Testis (tissue), 3 donors: ENCODE data around the gene MAPKBP1. TPM values are rescaled to one million over a fixed set of nuclear protein-coding genes. Genes with fewer than 3 reads are reported as not detected.

Source experiments
- DNase-seq: peaks from one replicate; pipeline ENCODE4 v3.0.0-alpha.2; 2019
- H3K27ac ChIP-seq, 2 donors: fragments of 200-600 bp; sonication (generic); one replicate each; pipeline ENCODE4 v1.5.1; 2019
- H3K27me3 ChIP-seq: fragments of 200-600 bp; sonication (generic); one replicate; pipeline ENCODE4 v1.5.1; 2019
- H3K36me3 ChIP-seq: fragments of 200-600 bp; sonication (generic); one replicate; pipeline ENCODE4 v1.5.1; 2017; ENCODE audit warnings: low read depth; ENCODE audit errors: missing control alignments
- H3K4me1 ChIP-seq: fragments of 200-600 bp; sonication (generic); one replicate; pipeline ENCODE4 v1.5.1; 2019
- H3K4me3 ChIP-seq, 2 donors: fragments of 200-600 bp; sonication (generic); one replicate each; pipeline ENCODE4 v1.5.1; 2017 to 2019
- H3K9me3 ChIP-seq: fragments of 200-600 bp; sonication (generic); one replicate; pipeline ENCODE4 v1.5.1; 2017
- POLR2A ChIP-seq: fragments of 450-650 bp; IDR thresholded peaks from one replicate; pipeline ENCODE4 v1.6.1; 2017; ENCODE audit warnings: antibody characterized with exemption, mild to moderate bottlenecking, moderate library complexity
- WGBS, 2 donors: methylation state at CpG; one replicate each; pipeline ENCODE4 v1.1.5; 2018; 5-methylcytosine and 5-hydroxymethylcytosine counted together
- intact Hi-C: fragments of 100-400 bp; cut with DNase I; formaldehyde crosslinking; loops from one replicate; pipeline ENCODE4 v1.15.1; 2023; ENCODE audit warnings: low total_unique reads
- polyA plus RNA-seq: library from polyadenylated mRNA; stranded (reverse); fragments of 350-450 nt; fragmentation: Illumina TruSeq; extraction: RNeasy Lipid Tissue Mini Kit (QIAGEN cat#74804); gene quantifications from one replicate; pipeline ENCODE4 v1.2.3, GENCODE V29; 2014; ENCODE audit warnings: low read depth, low replicate concordance; ENCODE audit not compliant: insufficient read depth
- total RNA-seq, 2 donors: library from RNA; depleted of rRNA; stranded (reverse); fragments of >200 nt; gene quantifications; one replicate each; pipeline ENCODE4 v1.2.3, GENCODE V29; 2016
- TF ChIP-seq, protein P1 (sequence below), 3 experiments: fragments of 450-650 bp in 2 of 3; fragments of 200-600 bp in 1 of 3; sonication (generic) in 1 of 3; IDR thresholded peaks; one replicate each; pipeline ENCODE4 v1.5.1; 2016 to 2019; ENCODE audit warnings: antibody characterized with exemption in 3 of 3, mild to moderate bottlenecking in 2 of 3, moderate library complexity in 1 of 3

The MAPKBP1 gene
- total and polyA plus RNA-seq, 3 donors from 2014 or later: 76.2 to 159 (median 156) TPM

DNA sequence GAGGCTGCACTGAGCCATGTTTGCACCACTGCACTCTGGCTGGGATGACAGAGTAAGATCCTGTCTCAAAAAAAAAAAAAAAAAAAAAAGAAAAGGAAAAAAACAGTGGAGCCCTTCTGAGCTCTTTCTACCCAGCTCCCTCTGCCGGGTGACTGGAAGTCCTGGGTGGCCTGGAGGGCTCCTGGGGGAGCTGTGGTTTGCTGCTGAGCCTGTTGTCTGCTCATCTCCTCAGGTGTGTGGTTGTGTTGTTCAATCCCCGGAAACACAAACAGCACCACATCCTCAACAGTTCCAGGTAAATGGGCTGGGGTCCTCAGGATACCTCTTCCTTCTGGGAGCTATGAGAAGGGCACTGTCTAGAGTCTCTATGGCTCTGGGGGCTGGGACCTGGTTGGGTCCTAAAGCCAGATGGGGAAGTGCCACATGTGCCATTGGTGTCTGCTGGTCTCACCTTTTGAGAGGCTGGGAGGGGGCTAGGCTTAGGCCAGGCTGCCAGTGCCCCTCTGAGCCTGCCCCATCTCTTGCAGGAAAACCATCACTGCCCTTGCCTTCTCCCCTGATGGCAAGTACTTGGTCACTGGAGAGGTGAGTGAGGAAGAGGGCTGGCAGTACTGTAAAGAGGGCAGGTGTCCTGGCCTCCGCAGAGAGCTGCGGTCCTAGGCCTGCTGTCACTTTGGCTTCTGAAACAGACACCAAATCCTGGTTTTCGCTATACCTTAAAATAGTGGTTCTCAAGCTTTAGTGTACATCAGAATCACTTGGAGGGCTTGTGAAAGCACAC, 36.6 kb downstream of the MAPKBP1 start:
- intact Hi-C loops: loop anchor here (5.0 kb wide), 1 partner anchor 39 kb away; the partner anchor contains the start of gene MAPKBP1
- H3K27ac ChIP-seq: no peak overlapping the region
- H3K4me3 ChIP-seq: no peak overlapping the region

DNA sequence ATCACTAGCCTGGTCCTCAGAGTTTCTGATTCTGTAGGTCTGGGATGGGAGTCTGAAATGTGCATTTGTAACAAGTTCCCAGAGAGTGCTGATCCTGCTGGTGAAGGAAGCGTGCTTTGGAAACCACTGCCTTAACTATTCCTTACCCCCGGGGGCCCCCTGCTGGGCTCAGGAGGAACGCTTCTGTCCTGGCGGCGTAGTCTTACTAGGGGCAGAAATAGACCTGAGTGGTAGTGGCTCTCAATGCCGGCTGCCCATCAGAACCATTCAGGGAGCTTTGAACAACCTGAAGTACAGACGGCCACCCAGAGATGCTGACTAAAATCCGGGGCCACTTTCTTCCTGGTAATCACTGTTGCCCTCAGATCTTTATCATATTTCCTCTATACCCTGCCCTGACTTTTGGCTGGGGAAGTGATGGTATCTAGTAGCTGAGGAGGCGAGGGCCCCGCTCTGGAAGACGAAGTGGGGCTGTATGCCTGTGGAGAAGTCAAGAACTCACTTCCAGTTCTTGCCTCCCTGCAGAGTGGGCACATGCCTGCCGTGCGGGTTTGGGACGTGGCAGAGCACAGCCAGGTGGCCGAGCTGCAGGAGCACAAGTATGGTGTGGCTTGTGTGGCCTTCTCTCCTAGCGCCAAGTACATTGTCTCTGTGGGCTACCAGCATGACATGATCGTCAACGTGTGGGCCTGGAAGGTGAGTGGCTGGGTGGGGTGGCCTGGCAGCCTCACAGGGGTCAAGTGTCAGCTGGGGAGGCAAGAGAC, 37.3 kb downstream of the MAPKBP1 start:
- peak; percentile 90 for DNase-seq
- Histone ChIP-seq H3K36me3 (no peaks in the 10 kb centered on the region), H3K4me1 (peaks cover 8% of the 10 kb centered on the region), H3K9me3 (no peaks in the 10 kb centered on the region), H3K4me3 (no peak overlapping the region), H3K27ac (no peak overlapping the region), H3K27me3 (no peaks in the 10 kb centered on the region)
- TF ChIP-seq, protein P1, sequence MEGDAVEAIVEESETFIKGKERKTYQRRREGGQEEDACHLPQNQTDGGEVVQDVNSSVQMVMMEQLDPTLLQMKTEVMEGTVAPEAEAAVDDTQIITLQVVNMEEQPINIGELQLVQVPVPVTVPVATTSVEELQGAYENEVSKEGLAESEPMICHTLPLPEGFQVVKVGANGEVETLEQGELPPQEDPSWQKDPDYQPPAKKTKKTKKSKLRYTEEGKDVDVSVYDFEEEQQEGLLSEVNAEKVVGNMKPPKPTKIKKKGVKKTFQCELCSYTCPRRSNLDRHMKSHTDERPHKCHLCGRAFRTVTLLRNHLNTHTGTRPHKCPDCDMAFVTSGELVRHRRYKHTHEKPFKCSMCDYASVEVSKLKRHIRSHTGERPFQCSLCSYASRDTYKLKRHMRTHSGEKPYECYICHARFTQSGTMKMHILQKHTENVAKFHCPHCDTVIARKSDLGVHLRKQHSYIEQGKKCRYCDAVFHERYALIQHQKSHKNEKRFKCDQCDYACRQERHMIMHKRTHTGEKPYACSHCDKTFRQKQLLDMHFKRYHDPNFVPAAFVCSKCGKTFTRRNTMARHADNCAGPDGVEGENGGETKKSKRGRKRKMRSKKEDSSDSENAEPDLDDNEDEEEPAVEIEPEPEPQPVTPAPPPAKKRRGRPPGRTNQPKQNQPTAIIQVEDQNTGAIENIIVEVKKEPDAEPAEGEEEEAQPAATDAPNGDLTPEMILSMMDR (IDR thresholded peaks at IDR 0.05): peak; percentile 79 to 88 (median 87)
- TF ChIP-seq POLR2A: no peak
- WGBS, 2 donors: 47 to 65% methylated on average over 17 to 18 of the region's 18 CpGs
- intact Hi-C loops: loop anchor here (5.0 kb wide), 1 partner anchor 39 kb away; the partner anchor contains the start of gene MAPKBP1

More for the DNA sequence above, 36.6 kb downstream of the MAPKBP1 start:
- no peak for DNase-seq
- WGBS, 2 donors: 86 to 91% methylated on average over 5 of the region's 5 CpGs
- H3K27me3 ChIP-seq: no peaks in the 10 kb centered on the region
- peaks cover 16% of the 10 kb centered on the region for H3K4me1 ChIP-seq
- TF ChIP-seq, protein P1 (IDR thresholded peaks at IDR 0.05): no peak
- H3K9me3 ChIP-seq: no peaks in the 10 kb centered on the region
- no peaks in the 10 kb centered on the region for H3K36me3 ChIP-seq

DNA sequence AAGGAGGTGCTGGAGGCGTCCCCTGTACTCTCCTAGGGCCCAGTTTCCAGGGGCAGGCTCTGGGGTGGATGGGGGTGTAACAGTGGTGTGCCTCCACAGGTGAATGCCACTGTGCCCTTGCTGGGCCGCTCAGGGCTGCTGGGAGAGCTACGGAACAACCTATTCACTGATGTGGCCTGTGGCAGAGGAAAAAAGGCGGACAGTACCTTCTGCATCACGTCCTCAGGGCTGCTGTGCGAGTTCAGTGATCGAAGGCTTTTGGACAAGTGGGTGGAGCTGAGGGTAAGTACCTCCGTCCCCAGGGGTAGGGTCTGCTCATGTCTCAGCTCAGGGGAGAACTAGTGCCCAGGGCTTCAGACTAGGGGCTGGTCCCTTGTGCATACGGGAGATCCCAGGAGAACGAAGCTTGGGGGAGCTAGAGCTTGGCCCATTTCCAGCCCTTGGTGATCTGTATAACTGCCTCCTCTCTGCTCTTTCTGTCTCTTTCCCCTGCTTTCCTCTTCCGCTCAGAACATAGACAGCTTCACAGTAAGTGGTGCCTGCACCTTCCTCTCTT, 38.6 kb downstream of the MAPKBP1 start:
- peaks cover 6% of the 10 kb centered on the region for H3K4me1 ChIP-seq
- no peak for DNase-seq
- TF ChIP-seq, protein P1 (IDR thresholded peaks at IDR 0.05): no peak
- no peak for TF ChIP-seq POLR2A
- no peak overlapping the region for H3K4me3 ChIP-seq
- no peaks in the 10 kb centered on the region for H3K9me3 ChIP-seq
- intact Hi-C loops: loop anchor here (5.0 kb wide), 1 partner anchor 41 kb away; the partner anchor contains the start of gene MAPKBP1
- 90% methylated on average over 10 to 11 of the region's 11 CpGs for WGBS, 2 donors
- H3K36me3 ChIP-seq: no peaks in the 10 kb centered on the region
- no peaks in the 10 kb centered on the region for H3K27me3 ChIP-seq
- no peak overlapping the region for H3K27ac ChIP-seq

DNA sequence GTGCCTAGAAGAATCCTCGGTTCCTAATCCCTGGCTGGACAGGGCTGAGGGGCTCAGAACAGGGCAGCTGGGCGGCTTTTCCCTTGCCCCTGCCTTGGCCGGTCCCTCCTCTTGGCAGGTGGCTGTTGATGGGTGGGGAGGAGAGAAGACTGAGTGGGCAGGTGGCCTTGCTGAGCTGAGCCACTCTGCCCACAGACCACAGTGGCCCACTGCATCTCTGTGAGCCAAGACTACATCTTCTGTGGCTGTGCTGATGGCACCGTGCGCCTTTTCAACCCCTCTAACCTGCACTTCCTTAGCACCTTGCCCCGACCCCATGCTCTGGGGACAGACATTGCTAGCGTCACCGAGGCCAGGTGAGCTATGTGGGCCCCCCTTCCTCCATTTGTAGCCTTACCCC, 39.1 kb downstream of the MAPKBP1 start:
- DNase-seq: no peak
- H3K9me3 ChIP-seq: no peaks in the 10 kb centered on the region
- no peaks in the 10 kb centered on the region for H3K36me3 ChIP-seq
- peaks cover 6% of the 10 kb centered on the region for H3K4me1 ChIP-seq
- H3K4me3 ChIP-seq: no peak overlapping the region
- no peak overlapping the region for H3K27ac ChIP-seq
- intact Hi-C loops: loop anchor here (5.0 kb wide), 1 partner anchor 41 kb away; the partner anchor contains the start of gene MAPKBP1
- TF ChIP-seq, protein P1 (IDR thresholded peaks at IDR 0.05): no peak
- TF ChIP-seq POLR2A: no peak
- no peaks in the 10 kb centered on the region for H3K27me3 ChIP-seq
- WGBS, 2 donors: 86 to 96% methylated on average over 8 of the region's 8 CpGs
